Body of pancreas (tissue), 4 donors: ENCODE results near the gene HAPLN3. TPM values are rescaled to one million over a fixed set of nuclear protein-coding genes. Genes with fewer than 3 reads are reported as not detected.
A peak's percentile ranks its signal among the peaks of the same experiment; 100 is the strongest.

Source experiments
- ATAC-seq: fragments of 150-250 bp; one replicate; pipeline ENCODE4 v1.9.1; 2016
- DNase-seq, 4 donors: peaks; one replicate each; pipeline ENCODE4 v3.0.0-alpha.2; 2019
- H3K27ac ChIP-seq, 4 donors: fragments of 200-600 bp; sonication (generic); 1 replicate in 3 of 4; 2 replicates in 1 of 4; pipeline versions ENCODE4 v1.5.1 to v1.6.1; 2016 to 2019; ENCODE audit warnings: mild to moderate bottlenecking in 1 of 4, mixed read lengths in 1 of 4, moderate library complexity in 1 of 4
- H3K27me3 ChIP-seq, 2 donors: fragments of 200-600 bp; sonication (generic); one replicate each; pipeline ENCODE4 v1.6.0; 2016; ENCODE audit warnings: mild to moderate bottlenecking in 1 of 2
- H3K36me3 ChIP-seq, 2 donors: fragments of 200-600 bp; sonication (generic); replicated peaks in 1 of 2; 2 replicates each; pipeline ENCODE4 v1.5.1; 2016; ENCODE audit warnings: low read depth in 2 of 2; ENCODE audit not compliant: insufficient read depth in 1 of 2
- H3K4me1 ChIP-seq: fragments of 200-600 bp; sonication (generic); one replicate; pipeline ENCODE4 v1.6.0; 2016
- H3K4me3 ChIP-seq, 2 donors: fragments of 200-600 bp; sonication (generic); 1 replicate in 1 of 2; 2 replicates in 1 of 2; pipeline ENCODE4 v1.5.1; 2016 to 2019
- H3K9me3 ChIP-seq, 3 donors: fragments of 200-600 bp; sonication (generic); 1 replicate in 2 of 3; 2 replicates in 1 of 3; pipeline ENCODE4 v1.5.1; 2016
- CTCF ChIP-seq, 7 experiments: fragments of 450-650 bp in 4 of 7; fragments of 200-600 bp in 3 of 7; sonication (generic) in 3 of 7; IDR thresholded peaks; one replicate each; pipeline ENCODE4 v1.5.1; 2016 to 2019; ENCODE audit warnings: antibody characterized with exemption in 7 of 7
- POLR2A ChIP-seq, 3 donors: fragments of 450-650 bp; IDR thresholded peaks; one replicate each; pipeline ENCODE4 v1.6.1; 2016; ENCODE audit warnings: antibody characterized with exemption in 3 of 3, mild to moderate bottlenecking in 2 of 3
- whole genome bisulfite sequencing, 2 donors: methylation state at CpG; one replicate each; pipeline ENCODE4 v1.1.5; 2017; 5-methylcytosine and 5-hydroxymethylcytosine counted together
- intact Hi-C: fragments of 100-400 bp; cut with DNase I; formaldehyde crosslinking; loops from one replicate; pipeline ENCODE4 v1.15.1; 2023
- total RNA-seq, 2 donors: library from RNA; depleted of rRNA; stranded (reverse); fragments of >200 nt; gene quantifications; one replicate each; pipeline ENCODE4 v1.1.0, GENCODE V29; 2016

Gene HAPLN3
- total RNA-seq, 2 donors from 2014 or later = 1.0 to 8.9 TPM

- no peak overlapping the region for H3K27ac ChIP-seq
- peaks cover 20% of the 10 kb centered on the region for H3K4me1 ChIP-seq
- no peaks in the 10 kb centered on the region for H3K36me3 ChIP-seq
- no peak for DNase-seq
- TF ChIP-seq CTCF (IDR thresholded peaks at IDR 0.05) = no peak
- no peak for TF ChIP-seq POLR2A (IDR thresholded peaks at IDR 0.05)
- peaks cover 0 to under 1% of the 10 kb centered on the region in 2 donors for H3K27me3 ChIP-seq
- H3K9me3 ChIP-seq = no peaks in the 10 kb centered on the region
- intact Hi-C loops = loop anchor here (10.0 kb wide), 2 partner anchors 114 to 274 kb away; no protein-coding TSS in a partner anchor
- no peak overlapping the region for H3K4me3 ChIP-seq
- ATAC-seq = no peak
- WGBS, 2 donors = 63 to 77% methylated on average over 10 to 12 of the region's 12 CpGs
Observed at GRCh38 chr15:88900309-88900981, 5.1 kb upstream of the HAPLN3 start.

GRCh38 chr15:88899251-88899650 is 3.9 kb upstream of the HAPLN3 start:
- Histone ChIP-seq H3K27ac (no peak overlapping the region), H3K9me3 (no peaks in the 10 kb centered on the region), H3K4me1 (peaks cover 25% of the 10 kb centered on the region), H3K4me3 (no peak overlapping the region), H3K36me3 (no peaks in the 10 kb centered on the region), H3K27me3 (peaks cover 0 to 13% of the 10 kb centered on the region in 2 donors)
- WGBS, 2 donors = 80 to 87% methylated on average over 9 of the region's 9 CpGs
- no peak for TF ChIP-seq CTCF (IDR thresholded peaks at IDR 0.05)
- DNase-seq (no peak), ATAC-seq (no peak)
- intact Hi-C loops = no loop called here

- no peak for ATAC-seq
- H3K27me3 ChIP-seq = peaks cover 0 to 17% of the 10 kb centered on the region in 2 donors
- H3K9me3 ChIP-seq = no peaks in the 10 kb centered on the region
- intact Hi-C loops = no loop called here
- no peaks in the 10 kb centered on the region for H3K36me3 ChIP-seq
- DNase-seq = no peak
- H3K4me3 ChIP-seq = no peak overlapping the region
- no peak overlapping the region for H3K27ac ChIP-seq
- H3K4me1 ChIP-seq = peaks cover 27% of the 10 kb centered on the region
- TF ChIP-seq CTCF (IDR thresholded peaks at IDR 0.05) (no peak), POLR2A (IDR thresholded peaks at IDR 0.05) (no peak)
- whole genome bisulfite sequencing, 2 donors = 68 to 87% methylated on average over 13 of the region's 15 CpGs
Observed at GRCh38 chr15:88898736-88899135, 3.4 kb upstream of the HAPLN3 start.

GRCh38 chr15:88897456-88898194 is 2.3 kb upstream of the HAPLN3 start:
- H3K27ac ChIP-seq = no peak overlapping the region
- DNase-seq (peak; percentile 77 to 88 (median 80)), ATAC-seq (peak; percentile 88)
- H3K4me3 ChIP-seq = no peak overlapping the region
- 32 to 56% methylated on average over 6 to 11 of the region's 12 CpGs for WGBS, 2 donors
- TF ChIP-seq CTCF (IDR thresholded peaks at IDR 0.05) = peak; percentile 26 to 67 (median 52)
- TF ChIP-seq POLR2A (IDR thresholded peaks at IDR 0.05) = no peak
- intact Hi-C loops = no loop called here
- H3K4me1 ChIP-seq = peaks cover 27% of the 10 kb centered on the region
- H3K9me3 ChIP-seq = no peaks in the 10 kb centered on the region
- peaks cover 0 to 17% of the 10 kb centered on the region in 2 donors for H3K27me3 ChIP-seq
- no peaks in the 10 kb centered on the region for H3K36me3 ChIP-seq
